Measurements from ENCODE around the gene FGD5. TPM values are rescaled to one million over a fixed set of nuclear protein-coding genes. Genes with fewer than 3 reads are reported as not detected.

Gene FGD5
- total RNA-seq, 3 donors from 2014 or later: 7.3 to 28.2 (median 18.7) TPM

- no peak for DNase-seq (ENCODE audit: low spot score in 2 of 2)
- no peak overlapping the region for H3K4me3 ChIP-seq
- TF ChIP-seq POLR2AphosphoS5 (IDR thresholded peaks at IDR 0.05) (no peak), CTCF (IDR thresholded peaks at IDR 0.05) (no peak), POLR2A (IDR thresholded peaks at IDR 0.05) (no peak)
- no peaks in the 10 kb centered on the region for H3K4me1 ChIP-seq
- H3K36me3 ChIP-seq: no peaks in the 10 kb centered on the region
- intact Hi-C loops (cut with DNase I; ENCODE audit: low total_unique reads): no loop called here
- no peaks in the 10 kb centered on the region for H3K9me3 ChIP-seq
- H3K27me3 ChIP-seq: no peaks in the 10 kb centered on the region
- H3K27ac ChIP-seq: no peak overlapping the region
These were observed 64.5 kb downstream of the FGD5 start for GRCh38 chr3:14883226-14883625.

DNA sequence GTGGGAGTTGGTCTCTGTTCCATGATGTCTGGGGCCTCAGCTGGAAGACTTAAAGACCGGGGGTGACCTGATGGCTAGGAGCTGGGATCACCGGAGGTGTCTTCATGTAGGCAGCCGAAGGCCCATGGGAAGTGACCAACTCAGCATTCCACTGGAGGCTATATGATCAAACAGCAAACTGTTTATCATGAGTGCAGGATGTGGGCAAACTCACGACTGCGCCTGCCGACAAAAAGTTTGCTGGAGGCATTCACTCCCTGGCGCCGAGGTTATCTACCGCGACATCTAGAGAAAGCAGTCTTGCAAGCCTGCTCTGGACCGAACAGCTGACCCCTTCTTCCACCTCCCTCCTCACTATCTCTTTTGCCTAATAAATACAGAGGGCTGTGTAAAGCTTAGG is 65.9 kb downstream of the FGD5 start:
- TF ChIP-seq CTCF (IDR thresholded peaks at IDR 0.05): no peak
- no peak for TF ChIP-seq POLR2AphosphoS5 (IDR thresholded peaks at IDR 0.05)
- no peak for TF ChIP-seq POLR2A (IDR thresholded peaks at IDR 0.05)

DNA sequence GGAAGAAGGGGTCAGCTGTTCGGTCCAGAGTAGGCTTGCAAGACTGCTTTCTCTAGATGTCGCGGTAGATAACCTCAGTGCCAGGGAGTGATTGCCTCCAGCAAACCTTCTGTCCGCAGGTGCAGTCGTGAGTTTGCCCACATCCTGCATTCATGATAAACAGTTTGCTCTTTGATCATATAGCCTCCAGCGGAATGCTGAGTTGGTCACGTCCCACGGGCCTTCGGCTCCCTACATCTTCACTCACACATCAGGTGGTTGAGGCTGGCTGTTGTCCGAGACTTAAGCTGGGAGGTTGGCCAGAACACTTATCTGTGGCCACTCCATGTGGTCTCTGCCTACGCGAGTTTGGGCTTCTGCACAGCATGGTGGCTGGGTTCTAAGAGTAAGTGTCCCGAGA is 66.5 kb downstream of the FGD5 start:
- intact Hi-C loops (cut with DNase I; ENCODE audit: low total_unique reads): no loop called here
- H3K4me1 ChIP-seq: no peaks in the 10 kb centered on the region
- no peaks in the 10 kb centered on the region for H3K36me3 ChIP-seq
- no peak for DNase-seq (ENCODE audit: low spot score in 2 of 2)
- no peak overlapping the region for H3K27ac ChIP-seq
- H3K27me3 ChIP-seq: no peaks in the 10 kb centered on the region
- no peak overlapping the region for H3K4me3 ChIP-seq
- TF ChIP-seq CTCF (IDR thresholded peaks at IDR 0.05) (no peak), POLR2A (IDR thresholded peaks at IDR 0.05) (no peak), POLR2AphosphoS5 (IDR thresholded peaks at IDR 0.05) (no peak)
- H3K9me3 ChIP-seq: no peaks in the 10 kb centered on the region

More for the DNA sequence above, 65.9 kb downstream of the FGD5 start:
- intact Hi-C loops (cut with DNase I; ENCODE audit: low total_unique reads): no loop called here
- Histone ChIP-seq H3K27me3 (no peaks in the 10 kb centered on the region), H3K4me1 (no peaks in the 10 kb centered on the region), H3K4me3 (no peak overlapping the region), H3K9me3 (no peaks in the 10 kb centered on the region), H3K36me3 (no peaks in the 10 kb centered on the region), H3K27ac (no peak overlapping the region)
- no peak for DNase-seq (ENCODE audit: low spot score in 2 of 2)

DNA sequence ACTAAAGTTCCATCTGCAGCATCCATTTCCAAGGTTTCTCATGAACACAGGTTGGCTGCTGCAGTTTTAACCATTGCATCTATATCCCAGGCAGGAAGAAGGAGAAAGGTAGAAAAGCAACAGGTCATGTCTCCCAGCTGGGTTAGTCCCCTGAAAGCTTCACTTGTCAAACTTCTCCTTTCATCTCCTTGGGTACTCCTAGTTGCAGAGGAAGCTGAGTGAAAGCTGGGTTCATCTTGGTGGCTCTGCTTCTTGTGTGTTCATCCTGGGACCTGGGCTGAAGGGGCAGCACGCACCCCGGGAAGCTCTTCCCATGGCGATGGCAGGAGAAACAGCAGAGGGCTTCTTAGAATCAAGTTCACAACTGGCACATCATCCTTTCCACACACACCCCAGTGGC is 67.3 kb downstream of the FGD5 start:
- no peaks in the 10 kb centered on the region for H3K36me3 ChIP-seq
- no peaks in the 10 kb centered on the region for H3K27me3 ChIP-seq
- TF ChIP-seq POLR2A (IDR thresholded peaks at IDR 0.05): no peak
- TF ChIP-seq POLR2AphosphoS5 (IDR thresholded peaks at IDR 0.05): no peak
- no peak for TF ChIP-seq CTCF (IDR thresholded peaks at IDR 0.05)
- H3K27ac ChIP-seq: no peak overlapping the region
- DNase-seq (ENCODE audit: low spot score in 2 of 2): no peak
- H3K4me3 ChIP-seq: no peak overlapping the region
- H3K9me3 ChIP-seq: no peaks in the 10 kb centered on the region
- H3K4me1 ChIP-seq: no peaks in the 10 kb centered on the region
- intact Hi-C loops (cut with DNase I; ENCODE audit: low total_unique reads): no loop called here

DNA sequence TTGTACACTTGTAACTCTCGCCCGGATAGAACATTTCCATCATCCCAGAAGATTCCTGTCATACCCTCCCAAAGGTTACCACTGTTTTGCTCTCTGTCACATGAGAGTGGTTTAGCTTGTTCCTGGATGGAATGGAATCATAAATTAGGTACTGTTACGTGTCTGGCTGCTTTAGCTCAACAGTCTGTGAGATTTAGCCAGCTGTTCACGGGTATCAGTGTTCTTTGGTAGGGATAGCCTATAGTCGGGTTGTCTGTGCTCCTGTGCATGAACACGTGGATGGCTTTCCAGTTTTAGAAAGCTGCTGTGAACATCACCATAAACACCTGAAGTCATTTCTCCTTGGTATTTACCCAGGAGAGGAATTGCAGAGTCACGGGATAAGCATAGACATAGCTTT is 70.4 kb downstream of the FGD5 start:
- Histone ChIP-seq H3K27me3 (no peaks in the 10 kb centered on the region), H3K36me3 (no peaks in the 10 kb centered on the region), H3K4me1 (no peaks in the 10 kb centered on the region), H3K27ac (no peak overlapping the region), H3K9me3 (no peaks in the 10 kb centered on the region), H3K4me3 (no peak overlapping the region)
- no peak for DNase-seq (ENCODE audit: low spot score in 2 of 2)
- TF ChIP-seq CTCF (IDR thresholded peaks at IDR 0.05): no peak
- TF ChIP-seq POLR2AphosphoS5 (IDR thresholded peaks at IDR 0.05): no peak
- TF ChIP-seq POLR2A (IDR thresholded peaks at IDR 0.05): no peak
- intact Hi-C loops (cut with DNase I; ENCODE audit: low total_unique reads): no loop called here
